Measurements from ENCODE around the gene SMYD4.
A peak's percentile ranks its signal among the peaks of the same experiment; 100 is the strongest.

Gene SMYD4

DNA sequence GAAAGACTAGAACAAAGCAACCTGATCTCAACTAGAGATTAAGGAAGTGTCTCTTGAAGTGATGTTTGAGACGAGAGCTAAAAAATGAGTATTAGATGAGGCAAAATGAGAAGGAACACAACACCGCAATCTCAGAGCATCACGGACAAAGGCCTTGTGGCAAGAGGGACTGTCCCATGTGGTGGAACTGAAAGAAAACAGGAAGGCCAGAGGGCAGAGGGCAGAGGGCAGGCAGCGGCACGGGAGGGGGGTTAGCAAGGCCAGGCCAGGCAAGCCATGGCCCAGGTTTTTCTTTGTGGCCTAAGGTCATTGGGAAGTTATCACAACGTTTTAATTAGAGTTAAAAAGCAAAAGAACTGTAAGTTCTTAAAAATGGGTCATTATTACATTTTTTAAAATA is 22.6 kb upstream of the SMYD4 start:
- TF ChIP-seq ZNF501 (tag by site-specific recombination; IDR thresholded peaks at IDR 0.05): no peak
- Histone ChIP-seq H3K27ac (ENCODE audit: extremely low read depth, low read depth, low read length) (no peak overlapping the region), H3K9me3 (ENCODE audit: control insufficient read depth, insufficient read depth, low read depth, low read length) (no peaks in the 10 kb centered on the region), H3K4me3 (ENCODE audit: low read depth, low read length) (no peak overlapping the region), H3K36me3 (ENCODE audit: control insufficient read depth in 2 of 2, insufficient read depth in 1 of 2, low read length in 2 of 2) (peaks cover 75 to 78% of the 10 kb centered on the region in 2 experiments), H3K4me1 (ENCODE audit: control insufficient read depth, insufficient read depth, low read length) (no peaks in the 10 kb centered on the region)
- ChIA-PET POLR2A (no interaction called here), CTCF (interaction anchor here (3.1 kb wide), 1 partner anchor 12 kb away, joined by 14 read pairs; no protein-coding TSS in a partner anchor)

- TF ChIP-seq ZNF280C (tag by site-specific recombination; IDR thresholded peaks at IDR 0.05) (no peak), ZNF433 (tag by site-specific recombination; IDR thresholded peaks at IDR 0.05; ENCODE audit: low read depth) (no peak), ZNF76 (tag by site-specific recombination; IDR thresholded peaks at IDR 0.05; ENCODE audit: borderline replicate concordance, low read depth) (no peak), ZNF23 (tag by site-specific recombination; IDR thresholded peaks at IDR 0.05; ENCODE audit: borderline replicate concordance) (no peak)
- TF ChIP-seq, protein P1, sequence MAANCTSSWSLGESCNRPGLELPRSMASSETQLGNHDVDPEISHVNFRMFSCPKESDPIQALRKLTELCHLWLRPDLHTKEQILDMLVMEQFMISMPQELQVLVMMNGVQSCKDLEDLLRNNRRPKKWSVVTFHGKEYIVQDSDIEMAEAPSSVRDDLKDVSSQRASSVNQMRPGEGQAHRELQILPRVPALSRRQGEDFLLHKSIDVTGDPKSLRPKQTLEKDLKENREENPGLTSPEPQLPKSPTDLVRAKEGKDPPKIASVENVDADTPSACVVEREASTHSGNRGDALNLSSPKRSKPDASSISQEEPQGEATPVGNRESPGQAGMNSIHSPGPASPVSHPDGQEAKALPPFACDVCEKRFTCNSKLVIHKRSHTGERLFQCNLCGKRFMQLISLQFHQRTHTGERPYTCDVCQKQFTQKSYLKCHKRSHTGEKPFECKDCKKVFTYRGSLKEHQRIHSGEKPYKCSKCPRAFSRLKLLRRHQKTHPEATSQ (tag by site-specific recombination; IDR thresholded peaks at IDR 0.05): no peak
- CTCF ChIA-PET: no interaction called here
- Histone ChIP-seq H3K4me3 (ENCODE audit: low read depth, low read length) (no peak overlapping the region), H3K27ac (ENCODE audit: extremely low read depth, low read depth, low read length) (no peak overlapping the region), H3K9me3 (ENCODE audit: control insufficient read depth, insufficient read depth, low read depth, low read length) (no peaks in the 10 kb centered on the region), H3K36me3 (ENCODE audit: control insufficient read depth in 2 of 2, insufficient read depth in 1 of 2, low read length in 2 of 2) (peaks cover 60 to 76% of the 10 kb centered on the region in 2 experiments), H3K4me1 (ENCODE audit: control insufficient read depth, insufficient read depth, low read length) (peaks cover 6% of the 10 kb centered on the region)
- POLR2A ChIA-PET: interaction anchor here (0.7 kb wide), 1 partner anchor 20 kb away, joined by 3 read pairs; no protein-coding TSS in a partner anchor
Measured at GRCh38 chr17:1847191-1847590, 17.5 kb upstream of the SMYD4 start.

- Histone ChIP-seq H3K9me3 (ENCODE audit: control insufficient read depth, insufficient read depth, low read depth, low read length) (no peaks in the 10 kb centered on the region), H3K4me3 (ENCODE audit: low read depth, low read length) (no peak overlapping the region), H3K36me3 (ENCODE audit: control insufficient read depth in 2 of 2, insufficient read depth in 1 of 2, low read length in 2 of 2) (peaks cover 45 to 56% of the 10 kb centered on the region in 2 experiments), H3K27ac (ENCODE audit: extremely low read depth, low read depth, low read length) (no peak overlapping the region), H3K4me1 (ENCODE audit: control insufficient read depth, insufficient read depth, low read length) (peaks cover 13% of the 10 kb centered on the region)
- ChIA-PET POLR2A (no interaction called here), CTCF (interaction anchor here (0.7 to 1.4 kb wide), 3 partner anchors 38 to 719 kb away, joined by 3 to 4 read pairs (median 3); no protein-coding TSS in a partner anchor)
- TF ChIP-seq REPIN1 (tag by site-specific recombination; IDR thresholded peaks at IDR 0.05; ENCODE audit: low read depth) (no peak), HIC1 (tag by site-specific recombination; IDR thresholded peaks at IDR 0.05) (no peak), BCL11B (tag by site-specific recombination; IDR thresholded peaks at IDR 0.05; ENCODE audit: low read depth) (no peak), ZNF175 (tag by site-specific recombination; IDR thresholded peaks at IDR 0.05) (no peak)
Measured at GRCh38 chr17:1843947-1844346, 14.2 kb upstream of the SMYD4 start.

DNA sequence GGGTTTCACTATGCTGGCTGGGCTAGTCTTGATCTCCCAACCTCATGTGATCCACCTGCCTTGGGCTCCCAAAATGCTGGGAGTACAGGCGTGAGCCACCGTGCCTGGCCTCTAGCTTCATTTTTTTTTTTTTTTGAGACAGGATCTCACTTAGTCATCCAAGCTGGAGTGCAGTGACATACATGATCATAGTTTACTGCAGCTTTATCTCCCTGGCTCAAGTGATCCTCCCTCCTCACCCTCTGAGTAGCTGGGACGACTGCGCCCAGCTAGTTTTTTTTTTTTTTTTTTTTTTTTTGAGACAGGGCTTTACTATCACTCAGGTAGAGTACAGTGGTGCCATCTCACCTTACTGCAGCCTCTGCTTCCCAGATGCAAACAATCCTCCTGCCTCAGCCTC is 9.8 kb upstream of the SMYD4 start:
- H3K27ac ChIP-seq (ENCODE audit: extremely low read depth, low read depth, low read length): no peak overlapping the region
- TF ChIP-seq REPIN1 (tag by site-specific recombination; IDR thresholded peaks at IDR 0.05; ENCODE audit: low read depth): no peak
- TF ChIP-seq ZNF362 (tag by site-specific recombination; IDR thresholded peaks at IDR 0.05): peak; percentile 20; the same call in 1 of the 2 replicates
- no peak for TF ChIP-seq ZNF394 (tag by site-specific recombination; IDR thresholded peaks at IDR 0.05; ENCODE audit: borderline replicate concordance)
- TF ChIP-seq, protein P2, sequence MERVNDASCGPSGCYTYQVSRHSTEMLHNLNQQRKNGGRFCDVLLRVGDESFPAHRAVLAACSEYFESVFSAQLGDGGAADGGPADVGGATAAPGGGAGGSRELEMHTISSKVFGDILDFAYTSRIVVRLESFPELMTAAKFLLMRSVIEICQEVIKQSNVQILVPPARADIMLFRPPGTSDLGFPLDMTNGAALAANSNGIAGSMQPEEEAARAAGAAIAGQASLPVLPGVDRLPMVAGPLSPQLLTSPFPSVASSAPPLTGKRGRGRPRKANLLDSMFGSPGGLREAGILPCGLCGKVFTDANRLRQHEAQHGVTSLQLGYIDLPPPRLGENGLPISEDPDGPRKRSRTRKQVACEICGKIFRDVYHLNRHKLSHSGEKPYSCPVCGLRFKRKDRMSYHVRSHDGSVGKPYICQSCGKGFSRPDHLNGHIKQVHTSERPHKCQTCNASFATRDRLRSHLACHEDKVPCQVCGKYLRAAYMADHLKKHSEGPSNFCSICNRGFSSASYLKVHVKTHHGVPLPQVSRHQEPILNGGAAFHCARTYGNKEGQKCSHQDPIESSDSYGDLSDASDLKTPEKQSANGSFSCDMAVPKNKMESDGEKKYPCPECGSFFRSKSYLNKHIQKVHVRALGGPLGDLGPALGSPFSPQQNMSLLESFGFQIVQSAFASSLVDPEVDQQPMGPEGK (tag by site-specific recombination; IDR thresholded peaks at IDR 0.05): no peak
- no peak for TF ChIP-seq ZSCAN30 (tag by site-specific recombination; IDR thresholded peaks at IDR 0.05)
- TF ChIP-seq ZNF768 (tag by site-specific recombination; IDR thresholded peaks at IDR 0.05): no peak
- TF ChIP-seq ZNF391 (tag by site-specific recombination; IDR thresholded peaks at IDR 0.05; ENCODE audit: borderline replicate concordance, low read depth): no peak
- no peaks in the 10 kb centered on the region for H3K9me3 ChIP-seq (ENCODE audit: control insufficient read depth, insufficient read depth, low read depth, low read length)
- ChIA-PET CTCF (interaction anchor here (0.6 kb wide), 1 partner anchor 42 kb away, joined by 3 read pairs; no protein-coding TSS in a partner anchor), POLR2A (interaction anchor here (0.9 to 1.8 kb wide), 3 partner anchors 10 kb away, joined by 5 to 6 read pairs (median 6); partner anchors contain the start of genes RPA1 and SMYD4)
- no peak overlapping the region for H3K4me3 ChIP-seq (ENCODE audit: low read depth, low read length)
- H3K36me3 ChIP-seq (ENCODE audit: control insufficient read depth in 2 of 2, insufficient read depth in 1 of 2, low read length in 2 of 2): peaks cover 33 to 37% of the 10 kb centered on the region in 2 experiments
- H3K4me1 ChIP-seq (ENCODE audit: control insufficient read depth, insufficient read depth, low read length): peaks cover 13% of the 10 kb centered on the region

Data from HEK293 (cell line).